Right lobe of liver (tissue), 4 donors: ENCODE measurements around the gene GTF2H4.

Experiments
- POLR2A ChIP-seq: fragments of 450-650 bp; IDR thresholded peaks from one replicate; pipeline ENCODE4 v1.6.1; 2017; ENCODE audit warnings: antibody characterized with exemption, mild to moderate bottlenecking
- TF ChIP-seq, protein P1 (sequence below), 4 donors: fragments of 200-600 bp in 3 of 4; fragments of 450-650 bp in 1 of 4; IDR thresholded peaks; one replicate each; pipeline versions ENCODE4 v1.5.1 to v1.8.0; 2016 to 2022; ENCODE audit warnings: antibody characterized with exemption in 4 of 4, mild to moderate bottlenecking in 2 of 4
- donor health status: DM: no; HTN: no; CAD: no.
- donor health status: DM: no; HTN: no; CAD: no.
- donor health status: DM: no; HTN: yes; CAD: no.

DNA sequence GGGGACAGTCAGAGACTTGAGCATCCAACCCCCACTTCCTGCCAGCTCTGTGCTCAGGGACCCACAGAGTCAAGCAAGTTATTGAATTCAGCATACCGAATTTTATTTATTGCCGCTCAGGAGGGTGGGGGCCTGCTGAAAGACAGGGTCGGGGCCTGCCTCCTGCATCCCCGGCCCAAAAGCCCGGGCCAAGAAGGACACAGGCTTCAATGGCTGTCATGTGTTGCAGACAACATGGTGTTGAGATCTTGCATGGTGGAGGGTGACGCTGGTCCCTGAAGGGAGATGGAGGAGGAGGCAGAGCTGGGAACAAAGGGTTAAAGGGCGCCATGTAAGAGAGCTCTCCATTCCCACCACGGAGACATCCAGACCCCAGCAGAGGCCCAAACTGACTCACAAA lies 23.3 kb downstream of the GTF2H4 start:
- TF ChIP-seq, protein P1, sequence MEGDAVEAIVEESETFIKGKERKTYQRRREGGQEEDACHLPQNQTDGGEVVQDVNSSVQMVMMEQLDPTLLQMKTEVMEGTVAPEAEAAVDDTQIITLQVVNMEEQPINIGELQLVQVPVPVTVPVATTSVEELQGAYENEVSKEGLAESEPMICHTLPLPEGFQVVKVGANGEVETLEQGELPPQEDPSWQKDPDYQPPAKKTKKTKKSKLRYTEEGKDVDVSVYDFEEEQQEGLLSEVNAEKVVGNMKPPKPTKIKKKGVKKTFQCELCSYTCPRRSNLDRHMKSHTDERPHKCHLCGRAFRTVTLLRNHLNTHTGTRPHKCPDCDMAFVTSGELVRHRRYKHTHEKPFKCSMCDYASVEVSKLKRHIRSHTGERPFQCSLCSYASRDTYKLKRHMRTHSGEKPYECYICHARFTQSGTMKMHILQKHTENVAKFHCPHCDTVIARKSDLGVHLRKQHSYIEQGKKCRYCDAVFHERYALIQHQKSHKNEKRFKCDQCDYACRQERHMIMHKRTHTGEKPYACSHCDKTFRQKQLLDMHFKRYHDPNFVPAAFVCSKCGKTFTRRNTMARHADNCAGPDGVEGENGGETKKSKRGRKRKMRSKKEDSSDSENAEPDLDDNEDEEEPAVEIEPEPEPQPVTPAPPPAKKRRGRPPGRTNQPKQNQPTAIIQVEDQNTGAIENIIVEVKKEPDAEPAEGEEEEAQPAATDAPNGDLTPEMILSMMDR (IDR thresholded peaks at IDR 0.05) = no peak
- TF ChIP-seq POLR2A = no peak
